GM12878 (cell line): Measurements from ENCODE around the gene PRSS1. TPM values are rescaled to one million over a fixed set of nuclear protein-coding genes. Genes with fewer than 3 reads are reported as not detected.

Experiments
- ATAC-seq: fragments of 200-7000 bp; cut with Tn5 transposase; 3 replicates; pipeline ENCODE4 v1.9.1; 2020; ENCODE audit warnings: mild to moderate bottlenecking, moderate library complexity
- BruUV-seq: library from RNA; stranded (reverse); fragments of 400-500 nt; replicated peaks from 2 replicates; lab custom pipeline; 2021; lab: Mats Ljungman, UMichigan
- CTCF ChIA-PET: fragments of 300-600 bp; sonication (Branson Sonifier 250); formaldehyde crosslinking; extraction: SDS; loops from one replicate; lab custom pipeline; 2021; ENCODE audit warnings: inconsistent platforms; lab: Yijun Ruan, JAX
- POLR2A ChIA-PET: fragments of 350-600 bp; formaldehyde crosslinking; extraction: SDS; loops from one replicate; lab custom pipeline; 2021; ENCODE audit warnings: inconsistent platforms; lab: Charles Lee
- RAD21 ChIA-PET: fragments of 300-600 bp; sonication (Branson Sonifier 250); formaldehyde crosslinking; loops from one replicate; lab custom pipeline; 2023; ENCODE audit warnings: antibody characterized with exemption; ENCODE audit not compliant: unreplicated experiment; lab: Charles Lee
- SMC1A ChIA-PET: fragments of 300-600 bp; sonication (Branson Sonifier 250); formaldehyde crosslinking; loops from one replicate; lab custom pipeline; 2023; ENCODE audit not compliant: unreplicated experiment, uncharacterized antibody; lab: Charles Lee
- DNase-seq: peaks from one replicate; pipeline ENCODE4 v3.0.0-alpha.2; 2011; ENCODE audit warnings: low read depth, low spot score
- FAIRE-seq: peaks from 3 replicates; lab custom pipeline; 2011; peaks lifted over from hg19 to GRCh38; lab: Jason Lieb, UNC
- H2AFZ ChIP-seq: 2 replicates; pipeline ENCODE4 v1.6.0; 2011; ENCODE audit warnings: low read depth, low read length, control low read depth; ENCODE audit not compliant: control insufficient read depth
- H3K27ac ChIP-seq: 2 replicates; pipeline ENCODE4 v1.5.1; 2011; ENCODE audit warnings: control low read depth; ENCODE audit not compliant: control insufficient read depth, insufficient read depth
- H3K27me3 ChIP-seq, 2 experiments: replicated peaks in 1 of 2; 2 replicates each; pipeline versions ENCODE4 v1.6.0 to v1.6.1; 2011; ENCODE audit warnings: low read length in 1 of 2; ENCODE audit not compliant: control insufficient read depth in 2 of 2, insufficient read depth in 2 of 2
- H3K36me3 ChIP-seq, 2 experiments: 2 replicates each; pipeline ENCODE4 v1.5.1; 2011; ENCODE audit warnings: low read length in 1 of 2; ENCODE audit not compliant: control insufficient read depth in 2 of 2, insufficient read depth in 2 of 2
- H3K4me1 ChIP-seq: 2 replicates; pipeline ENCODE4 v1.6.1; 2011; ENCODE audit warnings: mild to moderate bottlenecking, low read length, moderate library complexity, mixed read lengths; ENCODE audit not compliant: control insufficient read depth, insufficient read depth
- H3K4me2 ChIP-seq: 2 replicates; pipeline ENCODE4 v1.6.0; 2011; ENCODE audit warnings: control low read depth; ENCODE audit not compliant: control insufficient read depth, insufficient read depth
- H3K4me3 ChIP-seq: fragments of 200-600 bp; sonication (generic); 2 replicates; pipeline ENCODE4 v1.5.1; 2016
- H3K79me2 ChIP-seq: 2 replicates; pipeline ENCODE4 v1.6.0; 2011; ENCODE audit warnings: low read length; ENCODE audit not compliant: control insufficient read depth, insufficient read depth
- H3K9ac ChIP-seq: 2 replicates; pipeline ENCODE4 v1.8.0; 2011; ENCODE audit warnings: low read length, control low read depth, mixed read lengths; ENCODE audit not compliant: control insufficient read depth, insufficient read depth
- H3K9me3 ChIP-seq: replicated peaks from 3 replicates; pipeline ENCODE4 v1.5.1; 2011; ENCODE audit warnings: mild to moderate bottlenecking, low read length; ENCODE audit not compliant: control insufficient read depth, insufficient read depth
- H4K20me1 ChIP-seq: 2 replicates; pipeline ENCODE4 v1.6.0; 2011; ENCODE audit not compliant: control insufficient read depth, insufficient read depth
- HDGF ChIP-seq: fragments of 450-650 bp; IDR thresholded peaks from 2 replicates; pipeline ENCODE4 v1.6.1; 2016; ENCODE audit warnings: antibody characterized with exemption
- IKZF1 ChIP-seq: fragments of 450-650 bp; conservative IDR thresholded peaks from 2 replicates; pipeline ENCODE4 v1.6.1; 2017; ENCODE audit warnings: antibody characterized with exemption, mild to moderate bottlenecking
- JUNB ChIP-seq: IDR thresholded peaks from 2 replicates; pipeline ENCODE4 v1.6.1; 2016; ENCODE audit warnings: antibody characterized with exemption, mild to moderate bottlenecking
- MYB ChIP-seq: fragments of 150-350 bp; IDR thresholded peaks from 2 replicates; pipeline ENCODE4 v1.6.1; 2014; ENCODE audit warnings: mild to moderate bottlenecking, low read depth, low read length, borderline replicate concordance
- ZBED1 ChIP-seq: IDR thresholded peaks from 2 replicates; pipeline ENCODE4 v1.6.1; 2016; ENCODE audit warnings: borderline replicate concordance
- WGBS: methylation state at CpG from one replicate; pipeline ENCODE4 v1.1.6; 2016; ENCODE audit warnings: low lambda C conversion rate; ENCODE audit not compliant: insufficient replicate concordance, insufficient coverage; ENCODE audit errors: missing lambda C conversion rate; 5-methylcytosine and 5-hydroxymethylcytosine counted together
- in situ Hi-C: fragments of 300-500 bp; cut with MboI; formaldehyde crosslinking; loops from 9 replicates; pipeline ENCODE4 v1.14.3; 2018; ENCODE audit warnings: mixed read lengths
- intact Hi-C: fragments of 100-400 bp; cut with micrococcal nuclease; formaldehyde crosslinking; loops from one replicate; pipeline ENCODE4 v1.14.2; 2022; ENCODE audit not compliant: unreplicated experiment
- polyA plus RNA-seq, 11 experiments: library from polyadenylated mRNA; depleted of rRNA in 4 of 11; unstranded in 6 of 11; stranded (reverse) in 5 of 11; fragments of >200 nt; fragmentation: Nextera tagmentation in 4 of 11; fragmentation: Illumina TruSeq in 1 of 11; extraction: Ambion mirVana in 4 of 11; extraction: Trizol in 1 of 11; gene quantifications; 1 replicate in 1 of 11; 2 replicates in 10 of 11; pipeline versions ENCODE4 v1.2.1 to v1.2.3, GENCODE V29; 2011 to 2016; ENCODE audit warnings: inconsistent platforms in 2 of 11, missing spikeins in 2 of 11, low read depth in 1 of 11
- total RNA-seq, 4 experiments: library from RNA; depleted of rRNA in 3 of 4; stranded (reverse); fragments of >200 nt in 3 of 4; fragmentation: Illumina TruSeq in 1 of 4; extraction: Trizol in 1 of 4; gene quantifications; 2 replicates each; pipeline versions ENCODE4 v1.2.1 to v1.2.3, GENCODE V29; 2013 to 2021
- TF ChIP-seq, protein P1 (sequence below): fragments of 450-650 bp; IDR thresholded peaks from 2 replicates; pipeline ENCODE4 v1.6.1; 2016; ENCODE audit warnings: mild to moderate bottlenecking, moderate library complexity, borderline replicate concordance
- TF ChIP-seq, protein P2 (sequence below): fragments of 450-650 bp; formaldehyde crosslinking; IDR thresholded peaks from 2 replicates; pipeline ENCODE4 v1.4.0; 2020; ENCODE audit warnings: mild to moderate bottlenecking, moderate library complexity
- TF ChIP-seq, protein P3 (sequence below): fragments of 450-650 bp; IDR thresholded peaks from 2 replicates; pipeline ENCODE4 v1.6.1; 2017; ENCODE audit warnings: low read depth, mild to moderate bottlenecking, moderate library complexity
- TF ChIP-seq, protein P4 (sequence below): IDR thresholded peaks from 2 replicates; pipeline ENCODE4 v1.6.1; 2011; ENCODE audit warnings: low read depth, low read length, improper control_type of control experiment, borderline replicate concordance
- TF ChIP-seq, protein P5 (sequence below): IDR thresholded peaks from 2 replicates; pipeline ENCODE4 v1.6.1; 2011; ENCODE audit warnings: low read depth, mild to moderate bottlenecking, low read length, moderate library complexity, borderline replicate concordance; ENCODE audit errors: extremely low read depth

The PRSS1 gene
- total and polyA plus RNA-seq, 10 of the 15 experiments (the other 5 are each of a cell fraction or from before 2014, with no cell fraction given), result 11.9 TPM; not detected in 9

DNA sequence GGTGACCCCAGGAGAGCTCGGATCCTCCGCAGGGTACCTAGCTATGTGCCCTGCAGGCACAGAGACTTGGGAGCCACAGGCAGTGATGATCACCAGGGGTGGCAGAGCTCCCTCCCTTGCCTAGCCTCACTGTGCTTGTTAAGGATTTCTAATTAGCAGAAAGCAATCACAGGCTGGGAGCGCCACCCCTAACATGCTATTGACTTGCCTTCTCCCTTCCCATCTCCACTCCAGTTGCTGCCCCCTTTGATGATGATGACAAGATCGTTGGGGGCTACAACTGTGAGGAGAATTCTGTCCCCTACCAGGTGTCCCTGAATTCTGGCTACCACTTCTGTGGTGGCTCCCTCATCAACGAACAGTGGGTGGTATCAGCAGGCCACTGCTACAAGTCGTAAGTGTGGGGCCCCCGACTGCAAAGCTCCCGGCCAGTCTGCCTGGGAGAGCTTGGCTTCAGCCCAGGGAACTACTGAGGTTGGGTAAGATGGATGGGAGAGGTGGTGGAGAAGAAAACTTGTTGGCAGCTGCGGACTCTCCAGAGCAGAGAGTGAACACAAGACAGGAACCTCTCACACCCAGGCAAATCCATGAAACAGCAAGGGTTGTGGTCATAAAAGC lies 1.2 kb downstream of the PRSS1 start:
- CTCF ChIA-PET, result interaction anchor here (1.8 to 1.9 kb wide), 2 partner anchors 21 to 36 kb away, joined by 4 to 6 read pairs; partner anchors contain the start of gene PRSS2
- TF ChIP-seq HDGF, result no peak
- TF ChIP-seq MYB, result no peak
- TF ChIP-seq, protein P1, sequence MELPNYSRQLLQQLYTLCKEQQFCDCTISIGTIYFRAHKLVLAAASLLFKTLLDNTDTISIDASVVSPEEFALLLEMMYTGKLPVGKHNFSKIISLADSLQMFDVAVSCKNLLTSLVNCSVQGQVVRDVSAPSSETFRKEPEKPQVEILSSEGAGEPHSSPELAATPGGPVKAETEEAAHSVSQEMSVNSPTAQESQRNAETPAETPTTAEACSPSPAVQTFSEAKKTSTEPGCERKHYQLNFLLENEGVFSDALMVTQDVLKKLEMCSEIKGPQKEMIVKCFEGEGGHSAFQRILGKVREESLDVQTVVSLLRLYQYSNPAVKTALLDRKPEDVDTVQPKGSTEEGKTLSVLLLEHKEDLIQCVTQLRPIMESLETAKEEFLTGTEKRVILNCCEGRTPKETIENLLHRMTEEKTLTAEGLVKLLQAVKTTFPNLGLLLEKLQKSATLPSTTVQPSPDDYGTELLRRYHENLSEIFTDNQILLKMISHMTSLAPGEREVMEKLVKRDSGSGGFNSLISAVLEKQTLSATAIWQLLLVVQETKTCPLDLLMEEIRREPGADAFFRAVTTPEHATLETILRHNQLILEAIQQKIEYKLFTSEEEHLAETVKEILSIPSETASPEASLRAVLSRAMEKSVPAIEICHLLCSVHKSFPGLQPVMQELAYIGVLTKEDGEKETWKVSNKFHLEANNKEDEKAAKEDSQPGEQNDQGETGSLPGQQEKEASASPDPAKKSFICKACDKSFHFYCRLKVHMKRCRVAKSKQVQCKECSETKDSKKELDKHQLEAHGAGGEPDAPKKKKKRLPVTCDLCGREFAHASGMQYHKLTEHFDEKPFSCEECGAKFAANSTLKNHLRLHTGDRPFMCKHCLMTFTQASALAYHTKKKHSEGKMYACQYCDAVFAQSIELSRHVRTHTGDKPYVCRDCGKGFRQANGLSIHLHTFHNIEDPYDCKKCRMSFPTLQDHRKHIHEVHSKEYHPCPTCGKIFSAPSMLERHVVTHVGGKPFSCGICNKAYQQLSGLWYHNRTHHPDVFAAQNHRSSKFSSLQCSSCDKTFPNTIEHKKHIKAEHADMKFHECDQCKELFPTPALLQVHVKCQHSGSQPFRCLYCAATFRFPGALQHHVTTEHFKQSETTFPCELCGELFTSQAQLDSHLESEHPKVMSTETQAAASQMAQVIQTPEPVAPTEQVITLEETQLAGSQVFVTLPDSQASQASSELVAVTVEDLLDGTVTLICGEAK, result no peak
- no peak for TF ChIP-seq ZBED1
- TF ChIP-seq, protein P2, sequence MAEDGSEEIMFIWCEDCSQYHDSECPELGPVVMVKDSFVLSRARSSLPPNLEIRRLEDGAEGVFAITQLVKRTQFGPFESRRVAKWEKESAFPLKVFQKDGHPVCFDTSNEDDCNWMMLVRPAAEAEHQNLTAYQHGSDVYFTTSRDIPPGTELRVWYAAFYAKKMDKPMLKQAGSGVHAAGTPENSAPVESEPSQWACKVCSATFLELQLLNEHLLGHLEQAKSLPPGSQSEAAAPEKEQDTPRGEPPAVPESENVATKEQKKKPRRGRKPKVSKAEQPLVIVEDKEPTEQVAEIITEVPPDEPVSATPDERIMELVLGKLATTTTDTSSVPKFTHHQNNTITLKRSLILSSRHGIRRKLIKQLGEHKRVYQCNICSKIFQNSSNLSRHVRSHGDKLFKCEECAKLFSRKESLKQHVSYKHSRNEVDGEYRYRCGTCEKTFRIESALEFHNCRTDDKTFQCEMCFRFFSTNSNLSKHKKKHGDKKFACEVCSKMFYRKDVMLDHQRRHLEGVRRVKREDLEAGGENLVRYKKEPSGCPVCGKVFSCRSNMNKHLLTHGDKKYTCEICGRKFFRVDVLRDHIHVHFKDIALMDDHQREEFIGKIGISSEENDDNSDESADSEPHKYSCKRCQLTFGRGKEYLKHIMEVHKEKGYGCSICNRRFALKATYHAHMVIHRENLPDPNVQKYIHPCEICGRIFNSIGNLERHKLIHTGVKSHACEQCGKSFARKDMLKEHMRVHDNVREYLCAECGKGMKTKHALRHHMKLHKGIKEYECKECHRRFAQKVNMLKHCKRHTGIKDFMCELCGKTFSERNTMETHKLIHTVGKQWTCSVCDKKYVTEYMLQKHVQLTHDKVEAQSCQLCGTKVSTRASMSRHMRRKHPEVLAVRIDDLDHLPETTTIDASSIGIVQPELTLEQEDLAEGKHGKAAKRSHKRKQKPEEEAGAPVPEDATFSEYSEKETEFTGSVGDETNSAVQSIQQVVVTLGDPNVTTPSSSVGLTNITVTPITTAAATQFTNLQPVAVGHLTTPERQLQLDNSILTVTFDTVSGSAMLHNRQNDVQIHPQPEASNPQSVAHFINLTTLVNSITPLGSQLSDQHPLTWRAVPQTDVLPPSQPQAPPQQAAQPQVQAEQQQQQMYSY, result no peak
- TF ChIP-seq IKZF1, result no peak
- no peak for TF ChIP-seq JUNB
- TF ChIP-seq, protein P3, sequence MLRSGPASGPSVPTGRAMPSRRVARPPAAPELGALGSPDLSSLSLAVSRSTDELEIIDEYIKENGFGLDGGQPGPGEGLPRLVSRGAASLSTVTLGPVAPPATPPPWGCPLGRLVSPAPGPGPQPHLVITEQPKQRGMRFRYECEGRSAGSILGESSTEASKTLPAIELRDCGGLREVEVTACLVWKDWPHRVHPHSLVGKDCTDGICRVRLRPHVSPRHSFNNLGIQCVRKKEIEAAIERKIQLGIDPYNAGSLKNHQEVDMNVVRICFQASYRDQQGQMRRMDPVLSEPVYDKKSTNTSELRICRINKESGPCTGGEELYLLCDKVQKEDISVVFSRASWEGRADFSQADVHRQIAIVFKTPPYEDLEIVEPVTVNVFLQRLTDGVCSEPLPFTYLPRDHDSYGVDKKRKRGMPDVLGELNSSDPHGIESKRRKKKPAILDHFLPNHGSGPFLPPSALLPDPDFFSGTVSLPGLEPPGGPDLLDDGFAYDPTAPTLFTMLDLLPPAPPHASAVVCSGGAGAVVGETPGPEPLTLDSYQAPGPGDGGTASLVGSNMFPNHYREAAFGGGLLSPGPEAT, result no peak
- TF ChIP-seq, protein P4, sequence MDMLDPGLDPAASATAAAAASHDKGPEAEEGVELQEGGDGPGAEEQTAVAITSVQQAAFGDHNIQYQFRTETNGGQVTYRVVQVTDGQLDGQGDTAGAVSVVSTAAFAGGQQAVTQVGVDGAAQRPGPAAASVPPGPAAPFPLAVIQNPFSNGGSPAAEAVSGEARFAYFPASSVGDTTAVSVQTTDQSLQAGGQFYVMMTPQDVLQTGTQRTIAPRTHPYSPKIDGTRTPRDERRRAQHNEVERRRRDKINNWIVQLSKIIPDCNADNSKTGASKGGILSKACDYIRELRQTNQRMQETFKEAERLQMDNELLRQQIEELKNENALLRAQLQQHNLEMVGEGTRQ, result no peak
- TF ChIP-seq, protein P5, sequence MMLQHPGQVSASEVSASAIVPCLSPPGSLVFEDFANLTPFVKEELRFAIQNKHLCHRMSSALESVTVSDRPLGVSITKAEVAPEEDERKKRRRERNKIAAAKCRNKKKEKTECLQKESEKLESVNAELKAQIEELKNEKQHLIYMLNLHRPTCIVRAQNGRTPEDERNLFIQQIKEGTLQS, result no peak

More for the DNA sequence above, 1.2 kb downstream of the PRSS1 start:
- Histone ChIP-seq H3K79me2 (no peaks in the 10 kb centered on the region), H3K9ac (no peak overlapping the region), H3K36me3 (no peaks in the 10 kb centered on the region), H3K9me3 (no peaks in the 10 kb centered on the region), H3K4me1 (no peaks in the 10 kb centered on the region), H4K20me1 (no peaks in the 10 kb centered on the region), H3K27me3 (peaks cover 0 to 5% of the 10 kb centered on the region in 2 experiments; a peak in 1 of 4 replicates), H3K27ac (no peak overlapping the region), H3K4me2 (no peak overlapping the region), H3K4me3 (no peak overlapping the region), H2AFZ (no peak overlapping the region)
- in situ Hi-C loops, result no loop called here
- ATAC-seq (no peak), DNase-seq (no peak), FAIRE-seq (no peak)
- ChIA-PET SMC1A (interaction anchor here (1.6 kb wide), 1 partner anchor 11 kb away, joined by 6 read pairs; no protein-coding TSS in a partner anchor), RAD21 (no interaction called here), POLR2A (no interaction called here)
- WGBS, result 37% methylated on average over 9 of the region's 9 CpGs
- no TSS peak for BruUV-seq
- intact Hi-C loops, result no loop called here
